ENCODE measurements around the gene CTNNA2.

GRCh38 chr2:80058562-80058961 is 545.7 kb downstream of the CTNNA2 start:
- TF ChIP-seq, protein P1, sequence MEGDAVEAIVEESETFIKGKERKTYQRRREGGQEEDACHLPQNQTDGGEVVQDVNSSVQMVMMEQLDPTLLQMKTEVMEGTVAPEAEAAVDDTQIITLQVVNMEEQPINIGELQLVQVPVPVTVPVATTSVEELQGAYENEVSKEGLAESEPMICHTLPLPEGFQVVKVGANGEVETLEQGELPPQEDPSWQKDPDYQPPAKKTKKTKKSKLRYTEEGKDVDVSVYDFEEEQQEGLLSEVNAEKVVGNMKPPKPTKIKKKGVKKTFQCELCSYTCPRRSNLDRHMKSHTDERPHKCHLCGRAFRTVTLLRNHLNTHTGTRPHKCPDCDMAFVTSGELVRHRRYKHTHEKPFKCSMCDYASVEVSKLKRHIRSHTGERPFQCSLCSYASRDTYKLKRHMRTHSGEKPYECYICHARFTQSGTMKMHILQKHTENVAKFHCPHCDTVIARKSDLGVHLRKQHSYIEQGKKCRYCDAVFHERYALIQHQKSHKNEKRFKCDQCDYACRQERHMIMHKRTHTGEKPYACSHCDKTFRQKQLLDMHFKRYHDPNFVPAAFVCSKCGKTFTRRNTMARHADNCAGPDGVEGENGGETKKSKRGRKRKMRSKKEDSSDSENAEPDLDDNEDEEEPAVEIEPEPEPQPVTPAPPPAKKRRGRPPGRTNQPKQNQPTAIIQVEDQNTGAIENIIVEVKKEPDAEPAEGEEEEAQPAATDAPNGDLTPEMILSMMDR (IDR thresholded peaks at IDR 0.05), result no peak
- no peak for TF ChIP-seq POLR2A (IDR thresholded peaks at IDR 0.05)
